NB4 (cell line): ENCODE data around the gene RRM2.

Experiments
- CTCF ChIP-seq: IDR thresholded peaks from one replicate; pipeline ENCODE4 v1.5.1; 2012; ENCODE audit warnings: low read depth, low read length
- MAX ChIP-seq: IDR thresholded peaks from 2 replicates; pipeline ENCODE4 v1.6.1; 2011; ENCODE audit warnings: low read depth, low read length
- POLR2A ChIP-seq: IDR thresholded peaks from 2 replicates; pipeline ENCODE4 v1.6.1; 2011; ENCODE audit warnings: mild to moderate bottlenecking; ENCODE audit not compliant: insufficient read length; ENCODE audit errors: extremely low read depth

GRCh38 chr2:10164601-10165000 lies 42.1 kb downstream of the RRM2 start:
- TF ChIP-seq CTCF (no peak), MAX (no peak), POLR2A (no peak)
